HG03354 (cell line): Measurements from ENCODE around the gene SNRPB2.
A peak's percentile ranks its signal among the peaks of the same experiment; 100 is the strongest.

ENCODE experiments used
- ATAC-seq: cut with Tn5 transposase; IDR thresholded peaks from one replicate; pipeline ENCODE4 v1.9.1; 2021; ENCODE audit warnings: mild to moderate bottlenecking; ENCODE audit not compliant: unreplicated experiment, poor library complexity, severe bottlenecking

SNRPB2 gene

DNA sequence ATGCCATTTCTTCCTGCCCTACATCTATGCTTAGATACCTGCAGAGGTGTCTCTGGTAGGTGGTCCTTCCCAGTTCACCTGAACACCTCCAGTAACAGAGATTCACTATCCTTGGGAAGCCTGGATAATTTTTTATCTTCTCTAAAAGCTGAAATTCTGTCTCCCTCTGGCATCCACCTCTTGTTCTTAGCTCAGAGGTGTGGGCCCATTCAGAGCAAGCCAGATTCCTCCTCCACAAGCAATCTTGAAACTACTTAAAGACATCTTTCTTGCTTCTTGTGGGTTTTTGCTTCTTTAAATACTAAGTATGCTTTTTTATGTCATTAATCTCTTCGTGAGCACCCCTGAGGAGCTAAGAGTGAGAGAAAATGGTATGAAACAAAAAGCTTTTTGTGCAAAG lies 10.4 kb upstream of the SNRPB2 start:
- no peak for ATAC-seq

DNA sequence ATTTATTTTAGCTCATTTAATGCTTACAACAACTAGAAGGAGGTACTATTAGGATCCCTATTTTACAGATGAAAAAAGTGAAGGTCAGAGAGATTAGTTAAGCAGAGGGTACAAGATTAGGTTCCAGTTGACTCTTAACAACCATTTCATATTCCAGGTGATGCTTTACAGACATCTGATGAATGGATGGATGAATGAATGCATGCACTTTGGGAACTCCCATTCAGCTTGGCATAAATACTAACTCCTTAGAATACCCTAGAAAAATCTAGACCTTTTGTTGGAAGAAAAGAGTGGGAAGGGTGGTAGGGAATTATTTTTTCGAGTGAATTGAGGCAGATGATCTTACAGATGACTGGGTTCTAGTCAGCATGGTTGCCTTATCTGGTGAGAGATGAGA lies 746 bp upstream of the SNRPB2 start:
- ATAC-seq, result no peak

- no peak for ATAC-seq
Observed at GRCh38 chr20:16732506-16733152, 2.8 kb downstream of the SNRPB2 start.

- no peak for ATAC-seq
Observed at GRCh38 chr20:16740365-16741072, 10.7 kb downstream of the SNRPB2 start.

- no peak for ATAC-seq
Observed at GRCh38 chr20:16744178-16744807, 14.5 kb downstream of the SNRPB2 start.

DNA sequence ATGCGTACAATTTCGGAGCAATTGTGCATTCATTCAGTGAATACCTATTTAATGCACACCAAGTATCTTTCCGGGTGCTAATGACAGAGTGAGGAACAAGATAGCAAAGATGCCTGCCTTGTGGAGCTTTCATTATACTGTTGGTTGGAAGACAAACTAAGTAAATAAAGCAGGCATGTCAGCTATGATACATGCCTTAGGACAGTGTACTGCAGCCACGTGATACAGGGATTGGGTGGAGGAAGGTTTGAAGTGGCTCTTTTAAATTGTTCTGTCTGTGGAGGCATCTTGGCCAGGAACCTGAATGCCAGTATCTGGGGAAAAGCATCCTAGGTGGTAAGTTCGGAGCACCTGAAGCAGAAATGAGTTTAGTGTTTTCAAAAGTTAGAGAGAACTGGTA lies 15.4 kb downstream of the SNRPB2 start:
- no peak for ATAC-seq

GRCh38 chr20:16747291-16747811 lies 17.5 kb downstream of the SNRPB2 start:
- no peak for ATAC-seq

DNA sequence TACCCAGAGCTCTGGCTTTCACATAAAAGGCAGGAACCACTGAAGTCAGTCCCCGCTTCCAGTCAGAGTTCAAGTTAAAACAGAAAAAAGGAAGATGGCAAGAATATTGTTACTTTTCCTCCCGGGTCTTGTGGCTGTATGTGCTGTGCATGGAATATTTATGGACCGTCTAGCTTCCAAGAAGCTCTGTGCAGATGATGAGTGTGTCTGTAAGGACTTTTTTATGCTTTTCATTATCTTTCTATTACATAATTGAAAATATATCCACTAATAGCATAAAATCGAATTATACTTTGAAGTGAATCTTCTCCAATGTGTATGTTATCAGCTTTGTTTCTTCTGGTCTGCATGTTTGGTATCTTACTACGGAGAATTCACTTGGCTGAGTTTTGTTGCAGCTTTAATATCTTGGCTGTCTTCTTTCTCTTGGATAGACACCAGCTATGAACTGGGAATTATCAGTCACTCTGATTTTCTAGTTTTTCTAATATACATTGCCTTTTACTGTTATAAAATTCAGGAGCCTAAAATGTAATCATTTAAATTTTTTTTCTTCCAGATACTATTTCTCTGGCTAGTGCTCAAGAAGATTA lies 18.6 kb downstream of the SNRPB2 start, which contains the start of gene OTOR:
OTOR (plus strand) TSS at position 51 of the 593 bp plus-strand sequence; CDS start at position 95, 44 bp downstream.
- no peak for ATAC-seq

DNA sequence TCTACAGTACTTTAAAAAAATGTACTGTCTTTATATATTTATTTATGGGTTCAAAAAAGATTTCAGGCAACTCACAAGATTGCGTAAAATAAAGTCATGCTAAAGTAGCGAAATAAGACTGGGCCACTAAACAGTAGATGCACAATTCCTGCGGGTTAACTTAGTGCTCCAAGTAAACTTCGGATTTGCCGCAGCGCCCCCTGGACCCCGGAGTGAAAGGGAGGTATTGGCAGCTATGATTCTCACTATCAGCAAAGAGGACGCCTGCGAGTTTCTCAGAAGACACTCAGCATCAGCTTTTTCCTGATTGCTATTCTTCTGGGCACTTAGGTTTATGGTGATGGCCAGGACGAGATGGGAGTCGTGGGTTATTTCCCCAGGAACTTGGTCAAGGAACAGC lies 19.7 kb downstream of the SNRPB2 start:
- no peak for ATAC-seq

DNA sequence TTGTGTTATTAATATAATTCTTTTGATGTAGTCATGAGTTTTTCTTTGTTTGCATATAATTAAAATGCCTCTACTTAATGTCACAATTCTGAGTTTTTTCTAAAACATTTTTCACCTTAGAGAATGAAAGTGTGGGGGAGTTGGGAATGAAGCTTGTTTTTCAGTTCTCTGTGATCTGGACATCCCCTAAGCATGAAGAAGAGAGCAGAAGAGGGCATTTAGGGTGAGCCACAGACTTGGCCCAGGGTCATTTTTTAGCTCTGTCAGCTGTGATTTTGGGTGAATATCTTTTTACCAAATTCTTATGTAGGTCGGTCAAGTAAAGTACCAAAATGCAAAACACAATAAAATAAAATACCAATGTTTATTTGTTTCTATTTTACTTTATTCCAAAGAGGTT lies 22.3 kb downstream of the SNRPB2 start:
- ATAC-seq, result no peak

- no peak for ATAC-seq
Observed at GRCh38 chr20:16752901-16753300, 23.1 kb downstream of the SNRPB2 start.

GRCh38 chr20:16758454-16759180 lies 28.8 kb downstream of the SNRPB2 start:
- no peak for ATAC-seq

GRCh38 chr20:16759181-16759563 lies 29.3 kb downstream of the SNRPB2 start:
- no peak for ATAC-seq

DNA sequence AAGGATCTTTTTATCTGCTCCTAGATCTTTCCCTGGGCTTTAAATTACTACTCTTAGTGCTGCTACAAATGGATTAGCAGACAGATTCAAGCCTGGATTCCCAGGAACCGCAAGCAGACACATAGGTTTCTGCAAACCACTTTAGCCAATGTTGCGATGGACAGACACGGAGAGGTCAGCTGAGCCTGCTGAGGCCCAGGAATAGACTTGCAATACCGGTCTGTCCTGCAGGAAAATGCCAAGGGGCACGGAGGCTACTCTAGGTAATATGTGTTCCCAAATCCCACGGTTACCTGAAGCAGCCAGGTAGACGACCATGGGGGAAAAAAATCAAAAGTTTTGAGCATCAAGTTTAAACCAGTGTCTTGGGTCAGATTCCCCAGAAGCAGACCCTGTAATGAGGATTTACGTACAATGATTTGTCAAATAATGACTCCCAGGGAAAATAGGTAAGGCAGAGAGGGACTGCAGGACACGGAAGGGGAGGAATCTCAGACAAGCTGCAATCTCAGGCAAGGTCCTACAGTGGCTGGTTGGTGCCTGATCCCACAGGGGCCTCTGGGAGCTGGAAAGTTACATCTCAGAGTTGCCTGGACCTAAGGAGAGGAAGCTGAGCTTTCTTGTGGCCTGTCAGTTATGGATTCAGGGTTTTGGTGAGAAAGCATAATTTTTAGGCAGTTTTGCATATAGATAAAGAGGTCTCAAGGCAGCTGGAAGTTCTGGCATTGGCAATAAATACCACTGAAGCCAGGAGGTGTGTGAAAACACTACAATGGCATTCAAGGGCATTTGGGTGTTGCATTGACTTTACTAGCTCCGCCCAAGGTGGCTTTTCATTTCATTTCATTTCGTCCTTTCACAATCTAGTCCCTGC lies 30.8 kb downstream of the SNRPB2 start:
- ATAC-seq, result no peak

GRCh38 chr20:16761305-16761829 lies 31.5 kb downstream of the SNRPB2 start:
- ATAC-seq, result peak; percentile 84

GRCh38 chr20:16764560-16764959 lies 34.7 kb downstream of the SNRPB2 start:
- no peak for ATAC-seq

DNA sequence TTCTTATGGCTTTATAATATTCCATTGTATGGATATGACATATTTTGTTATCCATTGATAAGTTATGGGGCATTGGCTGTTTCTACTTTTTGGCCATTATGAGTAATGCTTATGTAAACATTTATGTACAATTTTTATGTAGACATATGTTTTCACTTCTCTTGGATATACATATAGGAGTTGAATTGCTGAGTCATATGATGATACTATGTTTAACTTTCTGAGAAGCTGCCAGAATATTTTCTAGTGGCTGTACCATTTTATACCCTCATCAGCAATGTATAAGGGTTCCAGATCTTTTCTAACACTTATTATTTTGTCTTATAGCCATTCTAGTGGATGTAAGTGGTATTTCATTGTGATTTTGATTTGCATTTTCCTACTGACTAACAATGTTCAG lies 41.4 kb downstream of the SNRPB2 start:
- no peak for ATAC-seq

DNA sequence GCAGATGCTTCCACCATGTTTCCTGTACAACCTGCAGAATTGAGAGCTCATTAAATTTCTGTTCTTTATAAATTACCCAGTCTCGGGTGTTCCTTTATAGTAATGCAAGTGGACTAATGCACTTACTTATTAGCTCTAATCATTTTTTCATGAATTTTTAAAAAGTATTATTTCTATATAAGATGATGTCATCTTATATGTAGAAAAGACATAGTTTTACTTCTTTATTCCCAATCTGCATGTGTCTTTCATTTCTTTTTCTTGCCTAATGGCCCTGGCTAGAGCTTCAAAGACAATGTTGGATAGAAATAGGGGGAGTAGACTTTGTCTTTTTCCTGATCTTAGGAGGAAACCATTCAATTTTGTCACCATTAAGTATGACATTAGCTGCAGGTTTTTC lies 46.1 kb downstream of the SNRPB2 start:
- ATAC-seq, result no peak

- ATAC-seq, result no peak
Observed at GRCh38 chr20:16777126-16777525, 47.3 kb downstream of the SNRPB2 start.
